IMR-90 (cell line): Measurements from ENCODE around the gene SERPINH1. TPM values are rescaled to one million over a fixed set of nuclear protein-coding genes. Genes with fewer than 3 reads are reported as not detected.

Experiments used
- ATAC-seq: fragments of 200-7000 bp; cut with Tn5 transposase; 2 replicates; pipeline ENCODE4 v1.9.1; 2020; ENCODE audit warnings: low read depth, mild to moderate bottlenecking, moderate library complexity
- BruUV-seq: library from RNA; stranded (reverse); fragments of 400-500 nt; replicated peaks from 2 replicates; lab custom pipeline; 2021; lab: Mats Ljungman, UMichigan
- CTCF ChIA-PET: fragments of 300-600 bp; formaldehyde crosslinking; extraction: SDS; loops from one replicate; lab custom pipeline; 2021; ENCODE audit warnings: antibody characterized with exemption; lab: Yijun Ruan, JAX
- POLR2A ChIA-PET: fragments of 300-600 bp; sonication (Branson Sonifier 250); formaldehyde crosslinking; loops from one replicate; lab custom pipeline; 2022; ENCODE audit warnings: antibody characterized with exemption; ENCODE audit not compliant: unreplicated experiment; lab: Charles Lee
- DNase-seq: peaks from one replicate; pipeline ENCODE4 v3.0.0; 2013
- H2AFZ ChIP-seq: replicated peaks from 2 replicates; pipeline ENCODE3; 2013; ENCODE audit warnings: low read length, mild to moderate bottlenecking; ENCODE audit not compliant: poor library complexity
- H2AK5ac ChIP-seq: 2 replicates; pipeline ENCODE4 v1.6.1; 2013; ENCODE audit warnings: low read depth, low read length, inconsistent platforms
- H2AK9ac ChIP-seq: replicated peaks from 2 replicates; pipeline ENCODE3; 2013; ENCODE audit warnings: mild to moderate bottlenecking, low read depth, low read length, moderate library complexity; ENCODE audit not compliant: poor library complexity
- H2BK120ac ChIP-seq: 2 replicates; pipeline ENCODE4 v1.6.1; 2013; ENCODE audit warnings: low read depth, low read length, inconsistent platforms
- H2BK15ac ChIP-seq: 3 replicates; pipeline ENCODE4 v1.6.1; 2013; ENCODE audit warnings: low read depth, low read length, inconsistent platforms
- H2BK20ac ChIP-seq: 2 replicates; pipeline ENCODE4 v1.6.1; 2013; ENCODE audit warnings: low read depth, mild to moderate bottlenecking, inconsistent platforms, low read length, moderate library complexity
- H2BK5ac ChIP-seq: 2 replicates; pipeline ENCODE4 v1.6.1; 2013; ENCODE audit warnings: mild to moderate bottlenecking, low read depth, low read length, inconsistent platforms; ENCODE audit not compliant: poor library complexity, severe bottlenecking
- H3K14ac ChIP-seq: replicated peaks from 2 replicates; pipeline ENCODE4 v1.6.1; 2013; ENCODE audit warnings: low read depth, low read length, inconsistent platforms
- H3K18ac ChIP-seq: 2 replicates; pipeline ENCODE4 v1.6.1; 2013; ENCODE audit warnings: low read depth, low read length, control low read depth
- H3K23ac ChIP-seq: 2 replicates; pipeline ENCODE4 v1.6.1; 2013; ENCODE audit warnings: low read depth, low read length, inconsistent platforms
- H3K27ac ChIP-seq: 2 replicates; pipeline ENCODE4 v1.5.1; 2013; ENCODE audit warnings: mild to moderate bottlenecking, control low read depth, low read length; ENCODE audit not compliant: insufficient read depth
- H3K27me3 ChIP-seq: 2 replicates; pipeline ENCODE4 v1.6.1; 2013; ENCODE audit warnings: low read length; ENCODE audit not compliant: control insufficient read depth, insufficient read depth
- H3K36me3 ChIP-seq: 2 replicates; pipeline ENCODE4 v1.6.1; 2013; ENCODE audit warnings: low read length, mixed read lengths; ENCODE audit not compliant: control insufficient read depth, insufficient read depth
- H3K4ac ChIP-seq: 2 replicates; pipeline ENCODE4 v1.6.1; 2013; ENCODE audit warnings: low read depth, low read length, inconsistent platforms
- H3K4me1 ChIP-seq: 2 replicates; pipeline ENCODE4 v1.6.1; 2013; ENCODE audit warnings: low read length, mixed read lengths; ENCODE audit not compliant: control insufficient read depth, insufficient read depth
- H3K4me2 ChIP-seq: 2 replicates; pipeline ENCODE4 v1.6.1; 2013; ENCODE audit warnings: low read depth, mild to moderate bottlenecking, control low read depth, low read length, moderate library complexity
- H3K4me3 ChIP-seq: 2 replicates; pipeline ENCODE4 v1.5.1; 2013; ENCODE audit warnings: low read depth, mild to moderate bottlenecking, control low read depth, low read length, moderate library complexity; ENCODE audit not compliant: insufficient read depth
- H3K56ac ChIP-seq: 2 replicates; pipeline ENCODE4 v1.6.1; 2013; ENCODE audit warnings: low read length, inconsistent platforms; ENCODE audit not compliant: insufficient read depth; ENCODE audit errors: extremely low read depth
- H3K79me1 ChIP-seq, 2 experiments: 2 replicates each; pipeline ENCODE4 v1.6.1; 2013; ENCODE audit warnings: low read length in 2 of 2, inconsistent platforms in 1 of 2, low read depth in 1 of 2
- H3K9ac ChIP-seq: 2 replicates; pipeline ENCODE4 v1.6.1; 2013; ENCODE audit warnings: low read depth, low read length, control low read depth
- H3K9me1 ChIP-seq: 2 replicates; pipeline ENCODE4 v1.6.1; 2013; ENCODE audit warnings: low read length, inconsistent platforms; ENCODE audit not compliant: insufficient read depth
- H3K9me3 ChIP-seq: 2 replicates; pipeline ENCODE4 v1.6.1; 2013; ENCODE audit warnings: low read length; ENCODE audit not compliant: control insufficient read depth, insufficient read depth
- H4K20me1 ChIP-seq: 2 replicates; pipeline ENCODE4 v1.6.1; 2013; ENCODE audit warnings: low read length, inconsistent platforms; ENCODE audit not compliant: insufficient read depth
- H4K5ac ChIP-seq: 2 replicates; pipeline ENCODE4 v1.6.1; 2013; ENCODE audit warnings: mild to moderate bottlenecking, low read depth, low read length, control low read depth
- H4K8ac ChIP-seq, 2 experiments: 2 replicates each; pipeline ENCODE4 v1.6.1; 2013; ENCODE audit warnings: low read depth in 2 of 2, low read length in 2 of 2, control low read depth in 1 of 2, inconsistent platforms in 1 of 2
- H4K91ac ChIP-seq: 2 replicates; pipeline ENCODE4 v1.6.1; 2013; ENCODE audit warnings: low read depth, low read length, inconsistent platforms; ENCODE audit not compliant: insufficient read depth
- BHLHE40 ChIP-seq: fragments of 150-350 bp; IDR thresholded peaks from 2 replicates; pipeline ENCODE4 v1.6.1; 2016; ENCODE audit warnings: mild to moderate bottlenecking, low read depth, low read length
- CEBPB ChIP-seq: IDR thresholded peaks from 2 replicates; pipeline ENCODE4 v1.6.1; 2012; ENCODE audit warnings: low read depth, low read length, improper control_type of control experiment
- CHD1 ChIP-seq: IDR thresholded peaks from 2 replicates; pipeline ENCODE4 v1.6.1; 2012; ENCODE audit warnings: low read depth, low read length, improper control_type of control experiment
- CTCF ChIP-seq: conservative IDR thresholded peaks from 2 replicates; pipeline ENCODE4 v1.5.1; 2012; ENCODE audit warnings: mild to moderate bottlenecking, low read depth, low read length, improper control_type of control experiment
- ELK1 ChIP-seq: fragments of 150-350 bp; IDR thresholded peaks from 2 replicates; pipeline ENCODE4 v1.6.1; 2016; ENCODE audit warnings: low read depth, mild to moderate bottlenecking, low read length, moderate library complexity, borderline replicate concordance
- FOS ChIP-seq: fragments of 150-350 bp; IDR thresholded peaks from 2 replicates; pipeline ENCODE4 v1.6.1; 2016; ENCODE audit warnings: low read depth, low read length
- MAFK ChIP-seq: IDR thresholded peaks from 2 replicates; pipeline ENCODE4 v1.6.1; 2012; ENCODE audit warnings: low read depth, low read length, improper control_type of control experiment
- MAZ ChIP-seq: IDR thresholded peaks from 2 replicates; pipeline ENCODE4 v1.6.1; 2012; ENCODE audit warnings: low read depth, mild to moderate bottlenecking, low read length, improper control_type of control experiment, moderate library complexity, borderline replicate concordance
- MXI1 ChIP-seq: IDR thresholded peaks from 2 replicates; pipeline ENCODE4 v1.6.1; 2012; ENCODE audit warnings: low read depth, mild to moderate bottlenecking, low read length, moderate library complexity, borderline replicate concordance
- NFE2L2 ChIP-seq: fragments of 150-350 bp; IDR thresholded peaks from 2 replicates; pipeline ENCODE4 v1.6.1; 2016; ENCODE audit warnings: low read depth, mild to moderate bottlenecking, low read length
- POLR2A ChIP-seq: IDR thresholded peaks from 2 replicates; pipeline ENCODE4 v1.6.1; 2012; ENCODE audit warnings: mild to moderate bottlenecking, low read depth, low read length
- RAD21 ChIP-seq: IDR thresholded peaks from 2 replicates; pipeline ENCODE4 v1.6.1; 2012; ENCODE audit warnings: low read length, improper control_type of control experiment
- RCOR1 ChIP-seq: IDR thresholded peaks from 2 replicates; pipeline ENCODE4 v1.6.1; 2012; ENCODE audit warnings: mild to moderate bottlenecking, low read length, improper control_type of control experiment; ENCODE audit not compliant: insufficient replicate concordance
- RFX5 ChIP-seq: IDR thresholded peaks from 2 replicates; pipeline ENCODE4 v1.8.0; 2012; ENCODE audit warnings: low read depth, mild to moderate bottlenecking, low read length, moderate library complexity
- SMC3 ChIP-seq: fragments of 150-350 bp; IDR thresholded peaks from 2 replicates; pipeline ENCODE4 v1.6.1; 2016; ENCODE audit warnings: low read depth, mild to moderate bottlenecking, antibody characterized with exemption, low read length, moderate library complexity
- WGBS, 2 experiments: methylation state at CpG; one replicate each; pipeline versions ENCODE4 v1.1.5 to v1.1.7; 2013; ENCODE audit warnings: missing lambda C conversion rate in 2 of 2; ENCODE audit not compliant: insufficient read length in 1 of 2; ENCODE audit errors: extremely low coverage in 2 of 2; 5-methylcytosine and 5-hydroxymethylcytosine counted together
- dilution Hi-C: fragments of 300-500 bp; cut with HindIII; formaldehyde crosslinking; loops from one replicate; pipeline ENCODE4 v1.14.3; 2018; ENCODE audit warnings: low sequenced_read_pairs; ENCODE audit not compliant: unreplicated experiment
- in situ Hi-C: fragments of 300-500 bp; cut with MboI; formaldehyde crosslinking; loops from 3 replicates; pipeline ENCODE4 v1.14.3; 2019; ENCODE audit warnings: low sequenced_read_pairs, inconsistent platforms, mixed read lengths
- intact Hi-C: fragments of 100-400 bp; cut with micrococcal nuclease; formaldehyde crosslinking; loops from 2 replicates; pipeline ENCODE4 v1.10.0; 2022
- polyA plus RNA-seq, 3 experiments: library from polyadenylated mRNA; depleted of rRNA; stranded (reverse); fragments of >200 nt; gene quantifications; 2 replicates each; pipeline ENCODE4 v1.2.3, GENCODE V29; 2012; ENCODE audit warnings: low replicate concordance in 1 of 3
- total RNA-seq: library from RNA; depleted of rRNA; stranded (reverse); fragments of >200 nt; gene quantifications from 2 replicates; pipeline ENCODE4 v1.2.3, GENCODE V29; 2012
- TF ChIP-seq, protein P1 (sequence below): fragments of 150-350 bp; IDR thresholded peaks from 2 replicates; pipeline ENCODE4 v1.6.1; 2017; ENCODE audit warnings: mild to moderate bottlenecking, antibody characterized with exemption, low read length, low read depth

The SERPINH1 gene
- total and polyA plus RNA-seq, 2 of the 4 experiments (the other 2 are of a cell fraction), result 841 to 1,857 TPM

DNA sequence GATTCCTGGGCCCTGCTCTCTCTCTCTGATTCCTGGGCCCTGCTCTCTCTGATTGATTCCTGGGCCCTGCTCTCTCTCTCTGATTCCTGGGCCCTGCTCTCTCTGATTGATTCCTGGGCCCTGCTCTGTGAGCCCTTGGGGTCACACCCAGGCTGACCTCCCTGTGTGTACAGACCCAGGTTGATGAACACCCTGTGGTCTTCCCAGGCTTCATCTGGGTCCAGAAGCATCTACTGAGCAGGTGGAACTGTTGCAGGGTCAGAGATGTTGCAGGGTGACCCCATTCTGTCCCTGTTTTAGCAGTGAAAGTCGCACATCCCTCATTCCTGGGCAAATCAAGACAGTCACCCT, 20.0 kb upstream of the SERPINH1 start:
- TF ChIP-seq RCOR1 (no peak), RAD21 (no peak), RFX5 (no peak), CTCF (no peak), POLR2A (no peak), CEBPB (no peak), FOS (no peak), ELK1 (no peak), MAZ (no peak), SMC3 (no peak), MAFK (no peak), MXI1 (no peak), NFE2L2 (no peak), BHLHE40 (no peak), CHD1 (no peak)
- TF ChIP-seq, protein P1, sequence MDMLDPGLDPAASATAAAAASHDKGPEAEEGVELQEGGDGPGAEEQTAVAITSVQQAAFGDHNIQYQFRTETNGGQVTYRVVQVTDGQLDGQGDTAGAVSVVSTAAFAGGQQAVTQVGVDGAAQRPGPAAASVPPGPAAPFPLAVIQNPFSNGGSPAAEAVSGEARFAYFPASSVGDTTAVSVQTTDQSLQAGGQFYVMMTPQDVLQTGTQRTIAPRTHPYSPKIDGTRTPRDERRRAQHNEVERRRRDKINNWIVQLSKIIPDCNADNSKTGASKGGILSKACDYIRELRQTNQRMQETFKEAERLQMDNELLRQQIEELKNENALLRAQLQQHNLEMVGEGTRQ, result no peak
- no peaks in the 10 kb centered on the region for H3K9me1 ChIP-seq
- H3K14ac ChIP-seq, result no peak overlapping the region
- H3K23ac ChIP-seq, result no peak overlapping the region
- DNase-seq, result no peak
- H3K4me1 ChIP-seq, result peaks cover 6% of the 10 kb centered on the region; the same call in 1 of the 2 replicates
- H4K5ac ChIP-seq, result no peak overlapping the region
- H3K27ac ChIP-seq, result no peak overlapping the region
- no peak overlapping the region for H3K18ac ChIP-seq
- H2BK5ac ChIP-seq, result no peak overlapping the region
- H4K91ac ChIP-seq, result no peak overlapping the region
- dilution Hi-C loops, result no loop called here
- no peak overlapping the region for H3K4me3 ChIP-seq
- intact Hi-C loops, result no loop called here
- BruUV-seq, result no TSS peak
- no peaks in the 10 kb centered on the region for H3K36me3 ChIP-seq
- H2AFZ ChIP-seq, result no peak overlapping the region
- ATAC-seq, result no peak
- no peak overlapping the region for H3K4ac ChIP-seq
- H4K8ac ChIP-seq, result no peak overlapping the region
- no peaks in the 10 kb centered on the region for H4K20me1 ChIP-seq
- H2AK5ac ChIP-seq, result no peak overlapping the region
- no peak overlapping the region for H2BK20ac ChIP-seq
- H3K56ac ChIP-seq, result no peak overlapping the region
- CTCF ChIA-PET, result no interaction called here
- peaks cover 8% of the 10 kb centered on the region for H3K27me3 ChIP-seq
- in situ Hi-C loops, result loop anchor here (25.0 kb wide), 1 partner anchor 255 kb away; no protein-coding TSS in a partner anchor
- H2BK120ac ChIP-seq, result no peak overlapping the region
- H2AK9ac ChIP-seq, result no peak overlapping the region
- no peaks in the 10 kb centered on the region for H3K79me1 ChIP-seq
- WGBS, 2 experiments, result 67% methylated on average over 1 of the region's 1 CpG; no CpG with 5 or more reads in 1 of the 2 experiments
- no peak overlapping the region for H3K9ac ChIP-seq
- H3K4me2 ChIP-seq, result no peak overlapping the region
- no peaks in the 10 kb centered on the region for H3K9me3 ChIP-seq
- no peak overlapping the region for H2BK15ac ChIP-seq
- POLR2A ChIA-PET, result no interaction called here
